NCI-H2081 treated with DMSO at 0.1 percent for 48 hours (cell line): Measurements from ENCODE around the gene ZFYVE1.
"Not testable (repeated sequence)": the region's sequence is repeated elsewhere in the genome, so short reads cannot be mapped to it uniquely, and the experiment has no call there.

Experiments
- DNase-seq: peaks from one replicate; lab custom pipeline; 2025; lab: John Stamatoyannopoulos, UW

The ZFYVE1 gene, protein sequence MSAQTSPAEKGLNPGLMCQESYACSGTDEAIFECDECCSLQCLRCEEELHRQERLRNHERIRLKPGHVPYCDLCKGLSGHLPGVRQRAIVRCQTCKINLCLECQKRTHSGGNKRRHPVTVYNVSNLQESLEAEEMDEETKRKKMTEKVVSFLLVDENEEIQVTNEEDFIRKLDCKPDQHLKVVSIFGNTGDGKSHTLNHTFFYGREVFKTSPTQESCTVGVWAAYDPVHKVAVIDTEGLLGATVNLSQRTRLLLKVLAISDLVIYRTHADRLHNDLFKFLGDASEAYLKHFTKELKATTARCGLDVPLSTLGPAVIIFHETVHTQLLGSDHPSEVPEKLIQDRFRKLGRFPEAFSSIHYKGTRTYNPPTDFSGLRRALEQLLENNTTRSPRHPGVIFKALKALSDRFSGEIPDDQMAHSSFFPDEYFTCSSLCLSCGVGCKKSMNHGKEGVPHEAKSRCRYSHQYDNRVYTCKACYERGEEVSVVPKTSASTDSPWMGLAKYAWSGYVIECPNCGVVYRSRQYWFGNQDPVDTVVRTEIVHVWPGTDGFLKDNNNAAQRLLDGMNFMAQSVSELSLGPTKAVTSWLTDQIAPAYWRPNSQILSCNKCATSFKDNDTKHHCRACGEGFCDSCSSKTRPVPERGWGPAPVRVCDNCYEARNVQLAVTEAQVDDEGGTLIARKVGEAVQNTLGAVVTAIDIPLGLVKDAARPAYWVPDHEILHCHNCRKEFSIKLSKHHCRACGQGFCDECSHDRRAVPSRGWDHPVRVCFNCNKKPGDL

DNA sequence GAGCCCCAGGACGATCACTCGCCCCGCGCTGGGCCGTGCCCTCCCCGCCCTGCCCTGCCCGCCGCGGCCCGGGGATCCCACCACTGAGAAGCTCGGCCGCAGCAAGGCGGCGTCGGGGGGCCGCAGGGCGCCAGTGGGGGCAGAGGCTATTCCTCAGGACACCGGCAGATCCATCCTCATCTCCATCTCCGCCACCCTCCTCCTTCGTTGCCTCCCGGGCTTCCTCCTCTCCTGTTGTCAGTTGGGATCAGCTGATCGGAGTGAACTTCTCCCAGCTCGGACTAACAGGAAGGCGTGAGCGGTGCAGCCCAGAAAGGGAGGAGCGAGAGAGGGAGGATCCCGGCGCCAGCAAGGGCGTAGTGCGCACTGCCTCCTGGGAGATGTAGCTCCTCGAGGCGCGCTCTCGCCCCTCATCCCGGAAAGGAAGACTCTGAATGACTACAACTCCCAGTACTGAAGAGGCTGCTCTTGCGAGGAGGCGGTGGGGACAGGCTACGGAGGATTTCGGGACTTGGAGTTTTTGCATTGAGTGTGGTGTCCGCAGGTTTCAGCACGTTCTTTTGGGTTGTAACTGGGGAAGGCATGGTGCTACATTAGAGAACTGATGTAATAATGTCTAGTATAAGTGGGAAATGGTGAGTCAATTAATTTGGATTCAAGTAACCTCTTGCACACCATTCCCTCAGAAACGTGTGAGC, at the start of gene ZFYVE1:
ZFYVE1 (minus strand) TSS at position 262 of the 698 bp plus-strand sequence. CDS start 2,598 bp downstream, outside the sequence.
- DNase-seq = peak; percentile 92

- DNase-seq = no peak
Measured at GRCh38 chr14:73069585-73069984, 42.7 kb upstream of the ZFYVE1 start.

DNA sequence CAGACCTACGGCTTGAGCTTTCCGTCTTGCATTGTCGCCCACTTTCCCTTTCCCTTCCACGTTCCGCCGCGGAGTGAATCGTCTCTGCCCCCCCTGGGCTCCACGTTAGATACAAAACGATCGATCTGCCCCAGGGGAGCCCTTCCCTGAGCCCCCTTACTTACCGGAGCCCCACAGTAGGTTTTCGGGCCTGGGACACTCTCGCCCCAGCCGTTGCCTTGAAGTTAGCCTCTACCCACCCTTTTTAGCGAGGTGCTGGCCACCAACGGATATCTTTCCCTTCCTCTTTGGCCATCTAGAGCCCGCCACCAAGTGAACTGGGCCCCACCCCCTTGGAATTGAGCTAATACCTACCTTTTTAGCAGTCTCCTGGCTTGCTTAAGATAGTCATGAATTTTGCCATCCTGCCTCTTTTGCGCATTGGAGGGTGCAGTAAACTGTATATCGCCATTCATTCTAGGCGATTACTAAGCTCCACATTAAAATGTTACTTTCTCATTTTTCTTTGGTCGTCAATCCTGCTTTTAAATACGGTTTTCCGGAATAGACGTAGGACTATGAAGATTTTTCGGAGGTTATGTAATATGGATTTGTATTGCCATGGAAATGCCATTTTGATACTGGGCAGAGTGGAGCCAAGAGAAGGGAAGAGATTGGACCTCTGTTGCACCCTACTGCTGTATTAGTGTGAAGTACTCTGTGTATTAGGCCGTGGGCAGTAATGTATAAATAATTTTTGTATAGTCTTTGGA, 32.2 kb upstream of the ZFYVE1 start:
- DNase-seq = no peak

DNA sequence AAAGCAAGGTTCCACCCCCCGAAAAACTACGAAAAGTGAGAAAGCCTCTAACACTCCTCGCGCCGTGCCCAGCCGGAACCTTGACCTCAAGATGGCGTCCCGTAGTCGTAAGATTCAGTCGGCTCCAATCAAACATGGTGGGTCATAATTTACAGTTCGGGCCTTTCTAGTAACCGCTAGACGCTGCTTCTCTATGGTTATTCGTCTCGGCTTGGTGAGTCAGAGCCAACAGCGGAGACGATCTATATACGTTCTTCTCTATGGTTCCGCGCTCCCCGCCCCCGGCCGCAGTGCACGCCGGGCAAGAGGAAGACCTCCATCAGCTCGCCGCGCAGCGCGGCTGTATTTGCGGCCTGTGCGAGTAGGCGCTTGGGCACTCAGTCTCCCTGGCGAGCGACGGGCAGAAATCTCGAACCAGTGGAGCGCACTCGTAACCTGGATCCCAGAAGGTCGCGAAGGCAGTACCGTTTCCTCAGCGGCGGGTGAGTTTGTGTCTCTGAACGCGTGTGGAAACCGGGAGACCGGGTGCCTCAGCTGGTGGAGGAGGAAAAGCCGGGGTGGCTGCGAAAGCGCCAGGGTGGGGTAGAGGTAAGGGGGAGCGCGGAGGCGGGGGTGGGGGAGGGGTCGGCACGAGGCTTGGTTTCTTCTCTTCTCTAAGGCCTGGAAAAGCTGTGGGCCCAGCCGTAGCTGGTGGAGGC, 31.5 kb upstream of the ZFYVE1 start, which contains the start of gene RBM25:
RBM25 (plus strand) TSS at position 311 of the 698 bp plus-strand sequence. CDS start 13,108 bp downstream, outside the sequence.
- DNase-seq = peak; percentile 96

- DNase-seq = no peak
Measured at GRCh38 chr14:73057944-73058223, 31.0 kb upstream of the ZFYVE1 start.

DNA sequence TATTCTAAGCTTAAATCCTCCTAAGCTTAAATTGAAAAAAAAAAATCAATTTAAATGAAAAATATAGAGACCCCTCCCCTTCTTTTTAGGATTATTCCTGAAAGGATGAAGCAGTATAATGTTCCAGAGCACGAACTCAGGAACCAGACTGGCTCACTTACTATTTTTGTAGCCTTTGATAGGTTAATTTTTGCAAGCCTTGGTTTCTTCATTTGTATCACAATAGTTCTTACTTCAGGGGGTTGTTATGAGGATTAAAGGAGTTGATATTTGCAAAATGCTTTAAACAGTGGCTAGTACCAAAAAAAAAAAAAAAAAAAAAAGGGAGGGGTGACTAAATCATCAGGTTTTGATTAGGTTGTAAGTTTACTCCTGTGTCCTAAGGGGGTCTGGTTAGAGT, 28.3 kb upstream of the ZFYVE1 start:
- DNase-seq = no peak

DNA sequence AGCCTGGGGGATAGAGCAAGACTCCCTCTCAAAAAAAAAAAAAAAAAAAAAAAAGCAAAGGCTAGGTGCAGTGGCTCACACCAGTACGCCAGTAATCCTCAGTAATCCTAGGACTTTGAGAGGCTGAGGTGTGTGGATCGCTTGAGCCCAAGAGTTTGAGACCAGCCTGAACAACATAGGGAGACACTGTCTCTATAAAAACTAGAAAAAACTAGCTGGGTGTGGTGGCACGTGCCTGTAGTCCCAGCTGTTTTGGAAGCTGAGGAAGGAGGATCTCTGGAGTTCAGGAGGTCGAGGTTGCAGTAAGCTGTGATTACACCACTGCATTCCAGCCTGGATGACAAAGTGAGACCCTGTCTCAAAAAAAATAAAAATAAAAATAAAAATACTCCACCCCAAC, 22.5 kb upstream of the ZFYVE1 start:
- DNase-seq = no peak

DNA sequence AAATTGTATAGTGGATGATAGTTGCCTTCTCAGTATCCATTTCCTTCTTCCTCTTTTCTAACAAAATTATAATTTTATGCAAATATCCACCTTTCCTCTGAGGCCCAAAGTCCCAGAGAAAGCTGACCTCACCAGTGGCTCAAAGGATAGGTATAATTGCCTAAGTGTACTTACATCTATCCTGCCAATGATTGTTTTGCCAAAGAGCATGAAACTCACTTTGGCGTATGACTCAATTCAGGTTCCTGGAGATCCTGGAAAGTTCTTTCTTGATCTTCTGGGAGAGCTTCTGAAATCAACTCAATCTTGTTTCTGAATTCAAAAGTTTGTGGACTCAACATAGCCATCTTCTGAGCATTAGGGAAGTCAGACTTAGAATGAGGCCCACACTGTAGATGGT, 20.9 kb upstream of the ZFYVE1 start:
- no peak for DNase-seq

- not testable (repeated sequence) for DNase-seq
Measured at GRCh38 chr14:73036706-73037450, 10.0 kb upstream of the ZFYVE1 start.

DNA sequence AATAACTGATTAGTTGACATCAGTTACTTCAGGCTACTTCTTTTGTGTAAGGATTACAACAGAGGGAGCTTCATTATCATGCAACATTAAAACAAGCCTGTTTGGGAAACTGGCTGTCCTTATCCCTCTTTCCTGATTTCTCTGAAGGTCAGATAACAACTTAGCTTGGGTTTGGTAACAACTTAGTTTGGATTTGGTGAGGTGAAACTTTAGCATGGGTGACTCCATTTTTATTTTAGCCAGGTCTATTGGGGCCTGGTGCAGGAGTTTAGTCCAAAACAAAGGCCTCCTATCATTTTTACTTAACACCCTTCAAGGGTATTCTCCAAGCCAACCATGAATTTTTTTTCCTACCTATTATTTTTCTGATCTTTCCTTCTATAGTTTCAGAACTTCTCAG, 1.1 kb upstream of the ZFYVE1 start:
- DNase-seq = no peak

DNA sequence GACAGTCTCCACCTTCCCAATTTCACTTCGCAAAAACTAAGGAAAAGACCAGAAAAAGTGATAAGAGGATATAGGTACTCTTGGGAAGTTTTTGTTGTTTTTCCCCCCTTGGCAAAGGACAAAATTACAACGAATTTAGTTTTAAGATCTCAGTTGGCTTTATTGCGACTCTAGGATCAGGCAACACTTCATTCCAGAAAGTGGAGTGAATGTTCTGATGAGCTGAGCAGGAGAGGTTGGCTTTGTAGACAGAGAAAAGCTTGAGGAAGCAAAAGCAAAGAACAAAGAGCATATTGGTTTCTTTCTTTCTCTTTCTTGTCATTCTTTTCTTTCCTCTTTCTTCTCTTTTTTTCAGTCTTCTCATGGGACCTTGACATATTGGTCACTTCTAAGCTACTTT, 640 bp upstream of the ZFYVE1 start:
- no peak for DNase-seq

DNA sequence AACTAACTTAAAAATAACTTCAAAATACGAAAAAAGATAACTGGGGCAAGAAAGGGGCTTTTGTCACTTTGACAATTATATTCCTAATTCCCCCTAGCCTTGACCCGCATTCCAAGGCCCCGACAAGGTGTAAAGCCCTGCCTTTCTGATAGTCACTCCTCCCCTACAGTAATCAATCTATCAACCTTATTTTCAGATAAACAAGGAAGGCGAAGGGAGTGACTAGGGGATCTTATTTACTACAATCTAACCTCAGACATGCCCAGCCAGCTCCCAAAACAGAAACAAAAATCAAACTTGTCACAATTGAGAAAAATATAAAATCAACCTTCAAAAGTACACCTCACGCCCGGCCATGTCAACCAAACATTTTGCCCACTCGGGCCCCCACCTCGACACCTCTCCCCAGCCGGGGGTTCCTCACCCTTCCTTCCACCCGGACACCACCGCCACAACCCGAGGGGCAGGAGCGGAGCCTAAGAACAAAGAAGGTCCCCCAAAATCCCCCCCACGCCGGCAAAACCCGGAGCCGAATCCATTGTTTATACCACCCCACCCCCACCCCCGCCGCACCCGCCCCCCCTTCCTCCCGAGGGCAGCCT, 562 bp downstream of the ZFYVE1 start:
- no peak for DNase-seq

GRCh38 chr14:73025544-73025943, 1.4 kb downstream of the ZFYVE1 start:
- DNase-seq = no peak

DNA sequence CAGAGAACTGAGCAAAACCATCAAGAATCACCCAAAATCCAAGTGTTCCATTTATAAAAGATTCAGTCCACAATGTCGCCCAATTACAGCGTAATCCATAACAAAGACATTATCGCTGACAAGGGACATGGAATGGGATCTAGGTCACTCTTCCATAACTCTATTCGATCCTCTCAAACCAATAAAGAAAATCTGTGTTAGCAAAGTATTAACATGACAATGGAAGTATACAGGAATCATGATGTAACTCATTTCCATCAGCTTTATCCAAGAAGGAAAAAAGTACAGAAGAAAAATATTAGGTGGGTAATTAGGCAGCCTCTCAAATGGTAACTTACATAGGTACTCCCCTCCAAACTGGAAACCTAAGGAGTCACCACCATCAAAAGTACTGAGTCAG, 4.9 kb downstream of the ZFYVE1 start:
- no peak for DNase-seq

- DNase-seq = not testable (repeated sequence)
Measured at GRCh38 chr14:73016011-73016410, 10.9 kb downstream of the ZFYVE1 start.

GRCh38 chr14:73015552-73015951, 11.4 kb downstream of the ZFYVE1 start:
- DNase-seq = not testable (repeated sequence)

- DNase-seq = no peak
Measured at GRCh38 chr14:73014105-73014504, 12.8 kb downstream of the ZFYVE1 start.

DNA sequence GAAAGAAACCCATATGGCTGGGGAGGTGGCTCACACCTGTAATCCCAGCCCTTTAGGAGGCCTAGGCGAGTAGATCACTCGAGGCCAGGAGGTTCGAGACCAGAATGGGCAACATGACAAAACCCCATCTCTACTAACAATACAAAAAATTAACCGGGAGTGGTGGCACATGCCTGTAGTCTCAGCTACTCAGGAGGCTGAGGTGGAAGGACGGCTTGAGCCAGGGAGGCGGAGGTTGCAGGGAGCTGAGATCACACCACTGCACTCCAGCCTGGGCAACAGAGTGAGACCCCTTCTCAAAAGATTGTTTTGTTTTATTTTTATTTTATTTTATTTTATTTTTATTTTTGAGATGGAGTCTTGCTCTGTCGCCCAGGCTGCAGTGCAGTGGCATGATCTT, 15.7 kb downstream of the ZFYVE1 start:
- not testable (repeated sequence) for DNase-seq

GRCh38 chr14:73008501-73008900, 18.4 kb downstream of the ZFYVE1 start:
- no peak for DNase-seq

GRCh38 chr14:73007835-73008234, 19.1 kb downstream of the ZFYVE1 start:
- DNase-seq = no peak
